IPS DF 6.9 (cell line): Measurements from ENCODE around the gene CADM1.

ENCODE experiments used
- DNase-seq: peaks from one replicate; pipeline ENCODE4 v3.0.0-alpha.2; 2013; ENCODE audit warnings: low read depth, low spot score
- H3K27ac ChIP-seq: one replicate; pipeline ENCODE4 v1.5.1; 2013; ENCODE audit warnings: low read length, control low read depth
- H3K27me3 ChIP-seq: 2 replicates; pipeline ENCODE4 v1.6.1; 2013; ENCODE audit warnings: mild to moderate bottlenecking, low read length; ENCODE audit not compliant: control insufficient read depth, insufficient read depth
- H3K36me3 ChIP-seq: 2 replicates; pipeline ENCODE4 v1.6.1; 2013; ENCODE audit warnings: low read length; ENCODE audit not compliant: control insufficient read depth, insufficient read depth
- H3K4me1 ChIP-seq: 2 replicates; pipeline ENCODE4 v1.6.1; 2013; ENCODE audit warnings: low read length; ENCODE audit not compliant: control insufficient read depth, insufficient read depth
- H3K4me3 ChIP-seq: 2 replicates; pipeline ENCODE4 v1.5.1; 2013; ENCODE audit warnings: mild to moderate bottlenecking, low read length
- H3K9me3 ChIP-seq: 2 replicates; pipeline ENCODE4 v1.6.1; 2013; ENCODE audit warnings: low read length, inconsistent platforms; ENCODE audit not compliant: control insufficient read depth, insufficient read depth
- WGBS: extraction: QIAGEN DNeasy Blood & Tissue Kit; methylation state at CpG from one replicate; pipeline ENCODE4 v1.1.7; 2013; ENCODE audit warnings: mixed read lengths, missing lambda C conversion rate; ENCODE audit not compliant: insufficient read length, insufficient coverage; 5-methylcytosine and 5-hydroxymethylcytosine counted together

The CADM1 gene

DNA sequence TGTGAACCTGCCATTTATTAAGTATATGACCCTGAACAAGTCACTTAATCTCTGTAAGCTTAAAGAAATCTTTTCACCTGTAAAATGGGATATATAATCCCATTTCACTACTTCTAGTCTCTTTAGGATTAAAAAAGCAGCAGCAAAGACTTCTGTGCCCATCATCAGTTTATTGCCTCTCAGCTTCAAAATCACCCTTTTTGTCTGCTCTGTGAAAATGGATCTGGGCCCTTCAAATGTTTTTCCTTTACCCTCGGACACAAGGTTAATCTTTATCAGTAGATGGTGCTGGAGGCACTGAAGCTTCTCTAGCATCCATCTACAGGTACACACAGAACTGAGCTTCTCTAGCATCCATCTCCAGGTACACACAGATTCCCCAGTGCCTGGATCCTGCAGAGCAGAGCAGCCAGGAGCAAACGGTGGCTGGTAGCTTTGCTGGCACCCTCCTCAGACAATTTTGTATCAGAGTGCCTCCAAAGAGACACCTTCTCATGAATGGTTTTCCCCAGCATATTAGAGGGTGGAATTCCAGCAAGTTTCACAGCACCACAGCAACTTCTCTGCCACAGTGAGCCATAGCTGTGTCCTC lies 56.8 kb downstream of the CADM1 start:
- Histone ChIP-seq H3K27me3 (no peaks in the 10 kb centered on the region), H3K27ac (no peak overlapping the region), H3K36me3 (no peaks in the 10 kb centered on the region), H3K4me1 (no peaks in the 10 kb centered on the region), H3K4me3 (no peak overlapping the region), H3K9me3 (peaks cover 2% of the 10 kb centered on the region; the same call in 1 of the 2 replicates)
- no peak for DNase-seq
- no CpG with 5 or more reads among the region's 2 CpGs for WGBS

DNA sequence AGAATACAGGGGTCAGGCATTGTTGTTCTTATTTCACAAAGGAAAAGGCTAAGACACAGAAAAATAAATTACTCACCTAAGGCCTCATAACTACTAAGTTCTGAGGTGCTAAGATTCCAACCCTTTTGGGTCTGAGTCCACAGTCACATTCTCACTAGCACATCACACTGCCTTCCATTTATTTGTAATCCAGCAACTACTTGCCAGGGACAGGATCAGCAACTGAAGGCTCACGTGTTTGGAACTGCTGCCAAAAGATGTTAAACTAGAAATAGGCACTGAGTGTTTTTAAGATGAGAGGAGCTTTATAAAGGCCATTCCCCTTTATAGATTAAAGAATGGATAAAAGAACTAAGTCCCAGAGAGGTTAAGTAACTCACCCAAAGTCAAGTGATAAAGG lies 58.0 kb downstream of the CADM1 start:
- Histone ChIP-seq H3K36me3 (no peaks in the 10 kb centered on the region), H3K27ac (no peak overlapping the region), H3K27me3 (no peaks in the 10 kb centered on the region), H3K9me3 (peaks cover 2% of the 10 kb centered on the region; the same call in 1 of the 2 replicates), H3K4me3 (no peak overlapping the region), H3K4me1 (no peaks in the 10 kb centered on the region)
- DNase-seq, result no peak
- WGBS, result no CpG with 5 or more reads among the region's 1 CpG

DNA sequence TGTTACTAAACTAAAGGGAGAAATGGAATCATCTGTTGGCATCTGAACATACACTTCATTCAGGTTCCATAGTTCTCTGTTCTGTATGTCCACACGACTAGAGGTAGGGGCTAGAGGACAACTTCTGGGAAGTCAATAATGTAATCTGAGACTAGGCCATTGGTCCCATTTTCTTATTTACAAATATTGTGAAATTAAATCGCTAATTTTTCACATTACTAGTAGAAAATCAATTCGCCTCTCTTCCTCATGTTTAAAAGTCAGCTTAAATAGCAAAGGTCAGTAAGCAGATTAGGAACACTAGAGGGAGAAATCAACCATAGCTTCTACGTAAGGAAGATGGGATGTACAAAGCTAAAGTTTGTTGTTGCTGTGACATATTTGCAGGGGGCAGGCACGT lies 59.7 kb downstream of the CADM1 start:
- no peak overlapping the region for H3K4me3 ChIP-seq
- WGBS, result no CpG with 5 or more reads among the region's 5 CpGs
- H3K36me3 ChIP-seq, result no peaks in the 10 kb centered on the region
- H3K9me3 ChIP-seq, result peaks cover 2% of the 10 kb centered on the region; the same call in 1 of the 2 replicates
- no peak for DNase-seq
- H3K4me1 ChIP-seq, result no peaks in the 10 kb centered on the region
- H3K27ac ChIP-seq, result no peak overlapping the region
- no peaks in the 10 kb centered on the region for H3K27me3 ChIP-seq

DNA sequence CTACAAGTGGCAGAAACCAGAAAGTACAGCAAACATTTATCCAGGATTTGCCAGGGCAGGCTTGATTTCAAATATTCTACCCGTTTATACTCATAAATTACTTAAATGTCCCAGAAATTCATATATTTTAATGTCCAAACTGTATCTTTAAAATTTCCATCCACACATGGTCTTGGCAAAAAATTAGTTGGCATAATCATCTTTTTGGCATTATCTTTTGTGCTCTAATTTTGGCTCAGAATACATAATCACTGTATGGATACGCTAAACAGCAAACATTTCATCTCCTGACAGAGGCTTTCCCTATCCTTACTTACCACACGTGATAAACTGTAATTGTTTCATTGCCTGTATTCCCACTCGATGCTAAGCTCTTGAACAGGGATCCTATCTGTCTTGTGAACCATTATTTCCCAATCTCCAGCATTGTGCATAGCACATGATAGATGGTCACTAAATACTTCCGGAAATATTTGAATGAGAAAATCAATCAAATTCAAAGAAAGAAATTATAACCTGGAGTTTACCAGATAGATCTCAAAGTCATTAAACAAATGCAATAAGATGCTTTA lies 64.2 kb downstream of the CADM1 start:
- no peak for DNase-seq
- H3K9me3 ChIP-seq, result no peaks in the 10 kb centered on the region
- 100% methylated on average over 1 of the region's 5 CpGs for WGBS

DNA sequence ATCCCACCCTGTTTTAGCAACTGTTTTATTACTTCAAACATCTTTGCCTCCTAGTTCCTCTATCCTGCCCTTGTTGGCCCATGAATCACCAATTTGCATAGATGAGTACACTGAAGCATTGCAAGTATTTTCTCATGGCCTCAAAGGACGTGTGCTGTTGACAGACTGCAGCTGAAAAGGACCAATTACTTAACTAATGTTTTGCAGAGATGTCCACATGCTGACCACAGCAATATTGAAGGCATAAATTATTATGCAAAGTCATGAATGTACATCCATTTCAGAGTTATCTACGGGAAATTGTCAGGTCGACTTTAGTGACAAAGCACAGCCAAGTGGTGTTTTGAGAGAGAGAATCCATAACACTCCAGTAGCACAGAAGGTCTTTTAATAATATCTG lies 64.8 kb downstream of the CADM1 start:
- no peak for DNase-seq
- no CpG with 5 or more reads among the region's 3 CpGs for WGBS
- H3K4me3 ChIP-seq, result no peak overlapping the region
- no peaks in the 10 kb centered on the region for H3K27me3 ChIP-seq
- no peaks in the 10 kb centered on the region for H3K36me3 ChIP-seq
- no peak overlapping the region for H3K27ac ChIP-seq
- H3K4me1 ChIP-seq, result no peaks in the 10 kb centered on the region
- no peaks in the 10 kb centered on the region for H3K9me3 ChIP-seq

More for the DNA sequence above, 64.2 kb downstream of the CADM1 start:
- no peaks in the 10 kb centered on the region for H3K4me1 ChIP-seq
- no peaks in the 10 kb centered on the region for H3K27me3 ChIP-seq
- no peak overlapping the region for H3K27ac ChIP-seq
- H3K4me3 ChIP-seq, result no peak overlapping the region
- H3K36me3 ChIP-seq, result no peaks in the 10 kb centered on the region

DNA sequence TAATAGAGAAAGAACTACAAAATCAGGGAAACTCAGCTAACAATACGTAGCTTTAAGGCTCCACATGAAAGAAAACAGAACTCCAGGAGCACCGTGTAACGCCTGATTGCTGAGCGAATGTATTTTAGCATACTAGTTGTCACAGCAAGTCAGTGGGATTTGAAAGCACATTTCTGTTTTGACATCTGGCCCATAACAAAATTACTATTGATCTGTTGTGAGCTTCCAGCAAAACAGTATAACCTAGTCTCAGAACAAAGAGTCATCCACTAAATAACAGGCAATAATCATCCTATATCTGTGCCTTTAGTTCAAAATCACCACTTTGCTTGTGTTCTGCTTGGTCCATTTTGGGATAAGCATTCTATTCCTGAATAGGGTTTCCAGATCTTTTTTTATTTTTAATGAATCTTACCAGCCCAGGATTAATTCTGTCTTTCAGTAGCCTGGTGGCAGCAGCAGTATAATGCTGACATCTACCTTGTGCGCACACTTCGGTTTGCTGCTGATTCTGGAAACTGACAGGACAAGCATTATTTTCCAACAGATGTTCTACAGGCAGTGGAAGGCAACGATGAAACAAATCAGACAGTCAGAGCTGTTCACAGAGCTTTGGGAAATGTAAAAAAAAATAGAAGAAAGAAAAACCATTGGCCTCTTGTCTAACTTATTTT lies 66.2 kb downstream of the CADM1 start:
- WGBS, result no CpG with 5 or more reads among the region's 7 CpGs
- H3K27ac ChIP-seq, result no peak overlapping the region

DNA sequence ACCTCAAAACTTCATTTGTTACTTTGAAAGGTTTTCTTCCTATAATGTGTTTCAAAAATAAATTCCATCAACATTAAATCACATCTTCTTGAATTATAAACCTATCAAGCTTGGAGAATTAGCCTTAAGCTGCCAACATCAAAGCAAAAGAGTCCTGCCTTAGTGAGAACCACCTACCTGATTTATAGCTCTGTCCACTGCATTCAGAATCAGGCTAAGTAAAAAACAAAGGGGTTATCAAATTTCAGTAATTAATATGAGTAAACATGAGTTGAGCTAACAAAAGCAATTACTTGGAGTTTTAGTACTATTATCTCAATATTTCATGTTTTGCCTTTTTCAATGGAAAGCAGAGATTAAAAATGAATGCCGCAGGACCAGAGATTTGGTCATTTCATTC lies 73.9 kb downstream of the CADM1 start:
- Histone ChIP-seq H3K36me3 (no peaks in the 10 kb centered on the region), H3K4me1 (no peaks in the 10 kb centered on the region), H3K4me3 (no peak overlapping the region), H3K27ac (no peak overlapping the region), H3K9me3 (no peaks in the 10 kb centered on the region), H3K27me3 (no peaks in the 10 kb centered on the region)
- DNase-seq, result no peak
- no CpG with 5 or more reads among the region's 1 CpG for WGBS

More for the DNA sequence above, 66.2 kb downstream of the CADM1 start:
- H3K4me3 ChIP-seq, result no peak overlapping the region
- H3K4me1 ChIP-seq, result no peaks in the 10 kb centered on the region
- H3K36me3 ChIP-seq, result no peaks in the 10 kb centered on the region
- H3K9me3 ChIP-seq, result no peaks in the 10 kb centered on the region
- no peak for DNase-seq
- no peaks in the 10 kb centered on the region for H3K27me3 ChIP-seq

DNA sequence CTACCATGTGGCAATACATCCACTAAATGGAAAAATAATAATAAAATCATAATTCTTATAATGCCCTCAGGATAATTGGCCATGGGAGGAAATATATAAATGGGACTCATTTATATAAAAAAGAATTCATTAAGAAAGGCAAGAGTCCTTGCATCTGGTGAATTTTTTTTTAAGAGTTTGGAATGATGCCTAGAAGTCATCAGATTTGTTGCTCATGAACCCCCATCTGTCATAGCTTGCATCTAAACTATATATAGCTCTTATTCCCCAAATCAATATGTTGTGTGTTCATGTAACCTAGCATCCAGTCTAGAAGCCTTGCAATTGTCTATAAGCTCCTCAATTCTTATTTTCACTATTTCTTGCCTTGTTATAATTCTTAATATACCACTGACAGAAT lies 75.9 kb downstream of the CADM1 start:
- DNase-seq, result no peak
- no peaks in the 10 kb centered on the region for H3K27me3 ChIP-seq
- 0 out of 2 replicates have a peak, but pooled peaks cover 2% of the 10 kb centered on the region for H3K4me1 ChIP-seq
- H3K36me3 ChIP-seq, result no peaks in the 10 kb centered on the region
- H3K4me3 ChIP-seq, result no peak overlapping the region
- no peaks in the 10 kb centered on the region for H3K9me3 ChIP-seq
- no peak overlapping the region for H3K27ac ChIP-seq

DNA sequence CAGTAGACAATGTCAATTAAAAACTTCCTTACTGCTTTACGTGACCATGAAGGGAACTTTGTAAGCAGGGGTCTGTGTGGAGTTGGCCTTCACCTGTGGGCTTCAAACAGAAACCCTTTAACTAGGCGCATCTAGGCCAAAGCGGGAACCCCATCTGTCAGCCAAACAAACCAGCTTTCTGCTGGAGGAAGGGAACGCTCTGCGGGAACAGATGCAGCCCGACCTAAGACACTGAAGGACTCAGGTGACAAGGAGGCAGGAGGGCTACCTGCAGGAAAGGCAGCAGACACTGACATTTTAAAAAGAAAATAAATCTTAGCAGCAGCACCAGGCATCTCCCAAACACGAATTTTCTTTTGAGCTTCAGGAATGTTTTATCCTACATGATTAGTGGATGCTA lies 78.4 kb downstream of the CADM1 start:
- H3K27ac ChIP-seq, result no peak overlapping the region
- peaks cover 2% of the 10 kb centered on the region; the same call in 1 of the 2 replicates for H3K4me1 ChIP-seq
- no peaks in the 10 kb centered on the region for H3K27me3 ChIP-seq
- WGBS, result no CpG with 5 or more reads among the region's 7 CpGs
- no peaks in the 10 kb centered on the region for H3K36me3 ChIP-seq
- H3K4me3 ChIP-seq, result no peak overlapping the region
- DNase-seq, result no peak
- no peaks in the 10 kb centered on the region for H3K9me3 ChIP-seq

DNA sequence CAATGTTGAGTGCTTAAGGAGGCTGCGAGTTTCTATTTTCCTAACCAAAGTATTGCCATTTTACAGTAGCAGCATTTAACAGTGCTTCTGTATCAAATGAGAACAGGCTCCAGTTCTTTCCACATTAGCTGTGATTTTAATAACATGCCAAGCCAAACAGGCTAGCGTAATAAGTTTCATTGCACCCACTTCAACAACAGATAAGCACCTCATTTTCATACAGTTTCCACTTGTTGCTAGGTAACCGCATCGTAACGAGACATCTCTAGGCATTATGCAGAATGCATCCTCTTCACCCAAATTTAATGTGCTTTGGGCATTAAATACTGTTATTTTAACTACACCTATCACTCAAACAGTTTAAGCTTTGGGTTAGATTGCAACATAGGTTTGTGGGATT lies 79.0 kb downstream of the CADM1 start:
- H3K4me3 ChIP-seq, result no peak overlapping the region
- H3K9me3 ChIP-seq, result no peaks in the 10 kb centered on the region
- peaks cover 2% of the 10 kb centered on the region; the same call in 1 of the 2 replicates for H3K4me1 ChIP-seq
- DNase-seq, result no peak
- no peaks in the 10 kb centered on the region for H3K36me3 ChIP-seq
- no peaks in the 10 kb centered on the region for H3K27me3 ChIP-seq
- WGBS, result no CpG with 5 or more reads among the region's 5 CpGs
- H3K27ac ChIP-seq, result no peak overlapping the region
